A549 (cell line): ENCODE measurements around the gene NFATC4. TPM values are rescaled to one million over a fixed set of nuclear protein-coding genes. Genes with fewer than 3 reads are reported as not detected.

Experiments
- ATAC-seq, 2 experiments: fragments of 200-7000 bp in 1 of 2; fragments of >200 bp in 1 of 2; cut with Nextera tagmentation in 1 of 2; cut with Tn5 transposase in 1 of 2; 3 replicates each; pipeline versions ENCODE4 v1.8.0 to v1.9.1; 2018 to 2020; ENCODE audit warnings: mild to moderate bottlenecking in 1 of 2, moderate library complexity in 1 of 2
- CTCF ChIA-PET: fragments of 300-600 bp; sonication (Branson Sonifier 250); formaldehyde crosslinking; extraction: SDS; loops from one replicate; lab custom pipeline; 2021; ENCODE audit warnings: antibody characterized with exemption, inconsistent platforms; lab: Yijun Ruan, JAX
- POLR2A ChIA-PET: fragments of 350-600 bp; formaldehyde crosslinking; extraction: SDS; loops from one replicate; lab custom pipeline; 2021; ENCODE audit warnings: antibody characterized with exemption, inconsistent platforms; lab: Yijun Ruan, JAX
- DNase-seq, 2 experiments: peaks; one replicate each; pipeline versions ENCODE4 v3.0.0 to v3.0.0-alpha.2; 2011 to 2016; ENCODE audit warnings: low read depth in 1 of 2, low spot score in 1 of 2
- FAIRE-seq: peaks from 2 replicates; lab custom pipeline; 2011; peaks lifted over from hg19 to GRCh38; lab: Jason Lieb, UNC
- H3K27ac ChIP-seq, 2 experiments: fragments of >200 bp; sonication (Bioruptor Twin); formaldehyde crosslinking; 3 replicates each; pipeline ENCODE4 v1.5.1; 2016 to 2017
- H3K4me1 ChIP-seq: fragments of >200 bp; sonication (Bioruptor Twin); formaldehyde crosslinking; 3 replicates; pipeline ENCODE4 v1.6.1; 2016
- H3K4me2 ChIP-seq: fragments of >200 bp; sonication (Bioruptor Twin); formaldehyde crosslinking; 3 replicates; pipeline ENCODE4 v1.6.1; 2016
- H3K4me3 ChIP-seq: fragments of >200 bp; sonication (Bioruptor Twin); formaldehyde crosslinking; 3 replicates; pipeline ENCODE4 v1.5.1; 2016
- H3K9me3 ChIP-seq: fragments of >200 bp; sonication (Bioruptor Twin); formaldehyde crosslinking; 3 replicates; pipeline ENCODE4 v1.6.1; 2016
- BHLHE40 ChIP-seq: IDR thresholded peaks from 2 replicates; pipeline ENCODE4 v1.6.1; 2012; ENCODE audit warnings: low read depth, low read length, inconsistent platforms
- CBX2 ChIP-seq: fragments of 200-600 bp; sonication (generic); IDR thresholded peaks from 2 replicates; pipeline ENCODE4 v1.6.1; 2016; ENCODE audit warnings: low read depth, mild to moderate bottlenecking, borderline replicate concordance
- CBX8 ChIP-seq: fragments of 200-600 bp; sonication (generic); IDR thresholded peaks from 2 replicates; pipeline ENCODE4 v1.6.1; 2016
- CHD2 ChIP-seq: fragments of 150-350 bp; IDR thresholded peaks from 2 replicates; pipeline ENCODE4 v1.6.1; 2014; ENCODE audit warnings: low read length; ENCODE audit not compliant: partially characterized antibody
- FOSB ChIP-seq: fragments of 250-450 bp; sonication (Bioruptor Pico); IDR thresholded peaks from 2 replicates; pipeline ENCODE4 v1.5.0; 2020; ENCODE audit warnings: mild to moderate bottlenecking, moderate library complexity
- FOSL2 ChIP-seq, 2 experiments: fragments of 450-650 bp in 1 of 2; fragments of >200 bp in 1 of 2; sonication (Bioruptor Twin) in 1 of 2; formaldehyde crosslinking; IDR thresholded peaks; 2 replicates each; pipeline versions ENCODE4 v1.5.0 to v1.6.1; 2016 to 2020; ENCODE audit warnings: mild to moderate bottlenecking in 1 of 2, moderate library complexity in 1 of 2
- GATA3 ChIP-seq: IDR thresholded peaks from 2 replicates; pipeline ENCODE4 v1.6.1; 2012; ENCODE audit warnings: borderline replicate concordance
- HEYL ChIP-seq: fragments of 250-450 bp; sonication (Bioruptor Pico); IDR thresholded peaks from 2 replicates; pipeline ENCODE4 v1.8.0; 2021; ENCODE audit warnings: mild to moderate bottlenecking, moderate library complexity
- JUN ChIP-seq, 2 experiments: fragments of >200 bp; sonication (Bioruptor Twin); formaldehyde crosslinking; IDR thresholded peaks; 2 replicates in 1 of 2; 3 replicates in 1 of 2; pipeline ENCODE4 v1.6.1; 2016 to 2017
- JUNB ChIP-seq: fragments of >200 bp; sonication (Bioruptor Twin); formaldehyde crosslinking; IDR thresholded peaks from 2 replicates; pipeline ENCODE4 v1.6.1; 2016
- KDM1A ChIP-seq: fragments of 200-600 bp; sonication (generic); IDR thresholded peaks from 2 replicates; pipeline ENCODE4 v1.6.1; 2016; ENCODE audit warnings: low read depth, mild to moderate bottlenecking
- MAFK ChIP-seq: fragments of 450-650 bp; IDR thresholded peaks from 2 replicates; pipeline ENCODE4 v1.6.1; 2014; ENCODE audit not compliant: partially characterized antibody
- NFE2L2 ChIP-seq: fragments of 150-350 bp; conservative IDR thresholded peaks from 2 replicates; pipeline ENCODE4 v1.6.1; 2014; ENCODE audit warnings: low read length
- NPAS2 ChIP-seq: fragments of 250-450 bp; sonication (Bioruptor Pico); IDR thresholded peaks from 2 replicates; pipeline ENCODE4 v1.8.0; 2022; ENCODE audit warnings: mild to moderate bottlenecking, moderate library complexity, borderline replicate concordance
- NR3C1 ChIP-seq: fragments of >200 bp; sonication (Bioruptor Twin); formaldehyde crosslinking; IDR thresholded peaks from 3 replicates; pipeline ENCODE4 v1.6.1; 2017
- PHF8 ChIP-seq: fragments of 200-600 bp; sonication (generic); IDR thresholded peaks from 2 replicates; pipeline ENCODE4 v1.6.1; 2016; ENCODE audit warnings: low read depth, mild to moderate bottlenecking, antibody characterized with exemption, moderate library complexity, borderline replicate concordance
- RARB ChIP-seq: fragments of 250-450 bp; sonication (Bioruptor Pico); IDR thresholded peaks from 2 replicates; pipeline ENCODE4 v1.8.0; 2021; ENCODE audit warnings: mild to moderate bottlenecking, moderate library complexity
- RCOR1 ChIP-seq: fragments of 150-350 bp; IDR thresholded peaks from 2 replicates; pipeline ENCODE4 v1.6.1; 2014; ENCODE audit warnings: antibody characterized with exemption, low read length, low read depth
- SREBF2 ChIP-seq: fragments of 450-650 bp; IDR thresholded peaks from 2 replicates; pipeline ENCODE4 v1.6.1; 2014; ENCODE audit warnings: mild to moderate bottlenecking, moderate library complexity
- TP53 ChIP-seq: fragments of 250-450 bp; sonication (Bioruptor Pico); IDR thresholded peaks from 2 replicates; pipeline ENCODE4 v1.5.0; 2021; ENCODE audit warnings: mild to moderate bottlenecking, moderate library complexity
- ZFP36 ChIP-seq: fragments of 450-650 bp; IDR thresholded peaks from 2 replicates; pipeline ENCODE4 v1.6.1; 2014; ENCODE audit warnings: borderline replicate concordance; ENCODE audit not compliant: partially characterized antibody
- ZNF302 ChIP-seq: fragments of 250-450 bp; sonication (Bioruptor Pico); IDR thresholded peaks from 2 replicates; pipeline ENCODE4 v1.9.0; 2021; ENCODE audit warnings: inconsistent platforms, mild to moderate bottlenecking, moderate library complexity
- WGBS: methylation state at CpG from one replicate; pipeline ENCODE4 v1.1.6; 2017; ENCODE audit errors: missing lambda C conversion rate; 5-methylcytosine and 5-hydroxymethylcytosine counted together
- polyA plus RNA-seq, 4 experiments: library from polyadenylated mRNA; depleted of rRNA in 3 of 4; stranded (reverse); fragments of >200 nt; fragmentation: RNase III in 1 of 4; extraction: RNeasy Plus Mini Kit Qiagen cat#74134 plus additional on column Dnase treatment in 1 of 4; gene quantifications; 2 replicates in 3 of 4; 3 replicates in 1 of 4; pipeline ENCODE4 v1.2.3, GENCODE V29; 2011 to 2017
- TF ChIP-seq, protein P1 (sequence below): fragments of >200 bp; sonication (Bioruptor Twin); formaldehyde crosslinking; IDR thresholded peaks from 3 replicates; pipeline ENCODE4 v1.6.1; 2016
- TF ChIP-seq, protein P2 (sequence below): IDR thresholded peaks from 2 replicates; pipeline ENCODE4 v1.6.1; 2012; ENCODE audit warnings: low read depth, borderline replicate concordance
- TF ChIP-seq, protein P3 (sequence below): IDR thresholded peaks from 2 replicates; pipeline ENCODE4 v1.6.1; 2012

NFATC4 gene
- polyA plus RNA-seq, 2 of the 4 experiments (the other 2 are of a cell fraction) = 0.04 to 0.32 TPM

DNA sequence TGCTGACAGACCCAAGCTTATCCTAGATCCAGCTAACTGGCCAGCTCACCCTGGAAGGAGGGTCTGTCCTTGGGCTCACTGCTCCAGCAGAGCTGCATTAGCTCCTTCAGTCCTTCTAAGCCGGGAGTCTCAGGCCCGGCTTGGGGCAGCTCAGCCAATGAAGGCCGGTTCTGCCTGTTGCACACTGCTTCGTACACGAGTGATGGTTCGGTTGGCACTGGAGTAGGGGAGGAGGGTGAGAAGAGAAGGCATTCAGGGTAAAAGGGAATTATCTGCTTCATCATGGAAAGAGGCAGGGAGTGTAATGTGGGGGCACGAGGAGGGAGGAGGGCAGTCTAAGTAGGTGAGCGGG lies 30.2 kb upstream of the NFATC4 start:
- H3K4me2 ChIP-seq = no peak overlapping the region
- ChIA-PET POLR2A (interaction anchor here (1.3 kb wide), 1 partner anchor 94 kb away, joined by 4 read pairs; no protein-coding TSS in a partner anchor), CTCF (interaction anchor here (1.2 to 46.6 kb wide), 7 partner anchors 10 to 92 kb away, joined by 4 to 1142 read pairs (median 8); partner anchors contain the start of genes CBLN3, CIDEB and KHNYN)
- H3K4me3 ChIP-seq = no peak overlapping the region
- DNase-seq = no peak
- no peaks in the 10 kb centered on the region for H3K4me1 ChIP-seq
- H3K9me3 ChIP-seq = no peaks in the 10 kb centered on the region
- H3K27ac ChIP-seq = no peak overlapping the region
- FAIRE-seq = no peak
- whole genome bisulfite sequencing = 80% methylated on average over 8 of the region's 8 CpGs
- TF ChIP-seq GATA3 = no peak
- TF ChIP-seq, protein P1, sequence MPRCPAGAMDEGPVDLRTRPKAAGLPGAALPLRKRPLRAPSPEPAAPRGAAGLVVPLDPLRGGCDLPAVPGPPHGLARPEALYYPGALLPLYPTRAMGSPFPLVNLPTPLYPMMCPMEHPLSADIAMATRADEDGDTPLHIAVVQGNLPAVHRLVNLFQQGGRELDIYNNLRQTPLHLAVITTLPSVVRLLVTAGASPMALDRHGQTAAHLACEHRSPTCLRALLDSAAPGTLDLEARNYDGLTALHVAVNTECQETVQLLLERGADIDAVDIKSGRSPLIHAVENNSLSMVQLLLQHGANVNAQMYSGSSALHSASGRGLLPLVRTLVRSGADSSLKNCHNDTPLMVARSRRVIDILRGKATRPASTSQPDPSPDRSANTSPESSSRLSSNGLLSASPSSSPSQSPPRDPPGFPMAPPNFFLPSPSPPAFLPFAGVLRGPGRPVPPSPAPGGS = no peak
- no peak for TF ChIP-seq ZFP36
- no peak for TF ChIP-seq RARB (CRISPR knock-in tag)
- no peak for TF ChIP-seq CBX2
- TF ChIP-seq, all 56 proteins: peak for 0
- no peak for ATAC-seq

DNA sequence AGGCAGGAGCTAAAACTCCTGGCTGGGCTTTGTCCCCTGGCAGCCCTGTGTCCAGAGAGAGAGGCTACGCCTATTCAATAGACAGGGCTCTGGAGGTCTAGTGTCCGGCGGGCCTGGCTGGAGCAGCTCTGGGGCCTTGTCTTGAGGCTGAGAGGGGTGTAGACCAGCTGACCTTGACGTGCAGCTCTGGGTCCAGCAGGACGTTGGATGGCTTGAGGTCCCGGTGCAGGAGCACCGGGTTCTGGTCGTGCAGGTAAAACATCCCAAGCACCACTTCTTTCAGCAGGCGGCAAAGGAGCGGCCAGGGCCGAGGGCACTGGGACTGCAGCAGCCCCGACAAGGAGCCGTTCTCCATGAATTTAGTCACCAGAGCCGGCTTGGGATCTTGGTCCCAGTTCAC lies 29.1 kb upstream of the NFATC4 start:
- no peak overlapping the region for H3K4me2 ChIP-seq
- CTCF ChIA-PET = interaction anchor here (1.3 to 46.6 kb wide), 6 partner anchors 9 to 91 kb away, joined by 4 to 1142 read pairs (median 12); partner anchors contain the start of genes CBLN3, CIDEB and KHNYN
- H3K27ac ChIP-seq = no peak overlapping the region
- ATAC-seq (no peak), DNase-seq (no peak), FAIRE-seq (no peak)
- POLR2A ChIA-PET = no interaction called here
- no peaks in the 10 kb centered on the region for H3K4me1 ChIP-seq
- no peaks in the 10 kb centered on the region for H3K9me3 ChIP-seq
- H3K4me3 ChIP-seq = no peak overlapping the region
- 72% methylated on average over 10 of the region's 14 CpGs for WGBS
- no peak for TF ChIP-seq PHF8
- TF ChIP-seq CHD2 = no peak
- TF ChIP-seq JUN (IDR thresholded peaks at IDR 0.05) = no peak
- no peak for TF ChIP-seq KDM1A
- TF ChIP-seq FOSL2 (IDR thresholded peaks at IDR 0.05) = no peak
- no peak for TF ChIP-seq FOSL2 (CRISPR knock-in tag; IDR thresholded peaks at IDR 0.05)
- no peak for TF ChIP-seq RARB (CRISPR knock-in tag)
- TF ChIP-seq ZFP36 = no peak
- no peak for TF ChIP-seq RCOR1

DNA sequence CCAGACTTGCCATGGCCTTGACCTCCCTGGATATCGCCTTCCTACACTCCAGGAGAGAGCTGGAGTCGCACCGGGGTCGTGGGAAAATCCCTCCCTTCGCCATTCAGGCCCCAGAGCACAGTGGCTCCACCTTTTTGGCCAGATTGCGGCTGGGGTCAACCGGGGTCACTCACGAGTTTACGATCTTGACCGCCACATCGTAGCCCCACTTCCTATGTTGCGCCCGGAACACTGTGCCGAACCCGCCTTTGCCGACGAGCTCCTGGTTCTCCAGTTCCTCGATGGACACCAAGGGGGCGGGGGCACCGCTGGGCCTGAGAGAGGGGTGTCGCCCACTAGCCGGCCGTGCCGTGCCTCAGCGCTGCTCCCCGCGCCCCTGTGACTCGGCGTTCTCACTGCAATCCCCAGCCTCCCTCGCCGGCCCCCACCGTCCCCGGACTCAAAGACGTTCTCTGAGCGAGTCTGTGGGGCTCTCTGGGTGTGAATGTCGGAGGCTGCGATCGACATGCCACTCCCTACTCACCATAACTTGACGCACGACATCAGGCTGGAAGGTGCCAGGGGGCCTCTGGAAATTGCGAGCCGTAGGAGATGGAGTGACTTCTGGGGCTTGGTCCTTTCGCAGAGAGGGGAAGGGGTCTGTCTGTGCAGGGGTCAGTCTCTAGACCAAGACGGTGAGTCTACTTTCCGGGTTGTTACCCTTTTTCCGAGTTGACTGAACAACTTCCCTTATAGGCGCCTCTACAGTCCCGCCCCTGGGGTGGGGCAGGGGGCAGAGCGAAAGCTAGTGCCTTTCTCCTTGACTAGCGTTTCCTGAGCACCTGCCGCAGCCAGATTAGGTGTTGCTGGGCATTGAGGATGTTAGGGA lies 28.5 kb upstream of the NFATC4 start, which contains the start of gene RIPK3:
Gene RIPK3, minus strand, starts transcription at position 708 of the 868 bp plus-strand sequence. Its CDS starts 165 bp downstream, at position 543.
- no peaks in the 10 kb centered on the region for H3K4me1 ChIP-seq
- ChIA-PET POLR2A (no interaction called here), CTCF (interaction anchor here (1.1 to 46.6 kb wide), 8 partner anchors 8 to 90 kb away, joined by 3 to 1142 read pairs (median 12); partner anchors contain the start of genes CBLN3, CIDEB and KHNYN)
- no peak within 1 kb of the TSS for H3K4me3 ChIP-seq
- no peak within 1 kb of the TSS for H3K4me2 ChIP-seq
- H3K9me3 ChIP-seq = no peaks in the 10 kb centered on the region
- H3K27ac ChIP-seq = no peak within 1 kb of the TSS
- ATAC-seq (no peak), DNase-seq (no peak), FAIRE-seq (no peak)
- TF ChIP-seq JUN (IDR thresholded peaks at IDR 0.05) (no peak), CBX8 (no peak), FOSB (CRISPR knock-in tag) (no peak), RARB (CRISPR knock-in tag) (no peak), HEYL (CRISPR knock-in tag) (no peak), SREBF2 (no peak), NFE2L2 (no peak), MAFK (no peak), TP53 (no peak), NPAS2 (CRISPR knock-in tag) (no peak), RCOR1 (no peak), ZNF302 (no peak), BHLHE40 (no peak), JUNB (no peak), NR3C1 (no peak)
- TF ChIP-seq, protein P1 = no peak
- TF ChIP-seq, protein P2, sequence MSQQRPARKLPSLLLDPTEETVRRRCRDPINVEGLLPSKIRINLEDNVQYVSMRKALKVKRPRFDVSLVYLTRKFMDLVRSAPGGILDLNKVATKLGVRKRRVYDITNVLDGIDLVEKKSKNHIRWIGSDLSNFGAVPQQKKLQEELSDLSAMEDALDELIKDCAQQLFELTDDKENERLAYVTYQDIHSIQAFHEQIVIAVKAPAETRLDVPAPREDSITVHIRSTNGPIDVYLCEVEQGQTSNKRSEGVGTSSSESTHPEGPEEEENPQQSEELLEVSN = no peak
- TF ChIP-seq, protein P3, sequence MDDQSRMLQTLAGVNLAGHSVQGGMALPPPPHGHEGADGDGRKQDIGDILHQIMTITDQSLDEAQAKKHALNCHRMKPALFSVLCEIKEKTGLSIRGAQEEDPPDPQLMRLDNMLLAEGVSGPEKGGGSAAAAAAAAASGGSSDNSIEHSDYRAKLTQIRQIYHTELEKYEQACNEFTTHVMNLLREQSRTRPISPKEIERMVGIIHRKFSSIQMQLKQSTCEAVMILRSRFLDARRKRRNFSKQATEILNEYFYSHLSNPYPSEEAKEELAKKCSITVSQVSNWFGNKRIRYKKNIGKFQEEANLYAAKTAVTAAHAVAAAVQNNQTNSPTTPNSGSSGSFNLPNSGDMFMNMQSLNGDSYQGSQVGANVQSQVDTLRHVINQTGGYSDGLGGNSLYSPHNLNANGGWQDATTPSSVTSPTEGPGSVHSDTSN = no peak
- WGBS = 84% methylated on average over 30 of the region's 51 CpGs
